CD8-positive, alpha-beta memory T cell (primary cell): ENCODE data around the gene POLDIP2. TPM values are rescaled to one million over a fixed set of nuclear protein-coding genes. Genes with fewer than 3 reads are reported as not detected.
A peak's percentile ranks its signal among the peaks of the same experiment; 100 is the strongest.

Experiments used
- CTCF ChIA-PET: fragments of 350-600 bp; sonication (Branson Sonifier 250); formaldehyde crosslinking; loops from one replicate; lab custom pipeline; 2021; ENCODE audit warnings: antibody characterized with exemption; lab: Charles Lee
- POLR2A ChIA-PET: fragments of 350-600 bp; sonication (Branson Sonifier 250); formaldehyde crosslinking; loops from one replicate; lab custom pipeline; 2021; ENCODE audit warnings: antibody characterized with exemption; lab: Charles Lee
- DNase-seq, 5 donors: peaks; one replicate each; pipeline versions ENCODE4 v3.0.0 to v3.0.0-alpha.2; 2020 to 2022; ENCODE audit warnings: mixed read lengths in 1 of 5
- H3K27ac ChIP-seq: one replicate; pipeline ENCODE4 v1.7.0; 2013; ENCODE audit warnings: low read depth, mild to moderate bottlenecking, low read length, moderate library complexity
- H3K27me3 ChIP-seq: 2 replicates; pipeline ENCODE4 v1.7.0; 2013; ENCODE audit warnings: low read length, mild to moderate bottlenecking; ENCODE audit not compliant: insufficient read depth, poor library complexity, severe bottlenecking
- H3K36me3 ChIP-seq: 2 replicates; pipeline ENCODE4 v1.7.0; 2013; ENCODE audit warnings: mild to moderate bottlenecking, low read length, moderate library complexity; ENCODE audit not compliant: insufficient read depth
- H3K4me1 ChIP-seq: 2 replicates; pipeline ENCODE4 v1.7.0; 2013; ENCODE audit warnings: mild to moderate bottlenecking, low read length, moderate library complexity; ENCODE audit not compliant: insufficient read depth
- H3K4me3 ChIP-seq: 2 replicates; pipeline ENCODE4 v1.7.0; 2013; ENCODE audit warnings: mild to moderate bottlenecking, low read length
- H3K9me3 ChIP-seq: 2 replicates; pipeline ENCODE4 v1.7.0; 2013; ENCODE audit warnings: mild to moderate bottlenecking, low read length
- H3K27ac Mint-ChIP-seq, 8 donors: one replicate each; pipeline ENCODE4 v1.8.0; 2020 to 2021; ENCODE audit warnings: mixed read lengths in 8 of 8, mild to moderate bottlenecking in 6 of 8, inconsistent platforms in 3 of 8, moderate library complexity in 3 of 8
- H3K27me3 Mint-ChIP-seq, 2 donors: one replicate each; pipeline ENCODE4 v1.8.0; 2020 to 2021; ENCODE audit warnings: mixed read lengths in 2 of 2, mild to moderate bottlenecking in 1 of 2, moderate library complexity in 1 of 2
- H3K36me3 Mint-ChIP-seq, 3 donors: one replicate each; pipeline ENCODE4 v1.8.0; 2020 to 2021; ENCODE audit warnings: mixed read lengths in 3 of 3, inconsistent platforms in 1 of 3, mild to moderate bottlenecking in 1 of 3
- H3K4me1 Mint-ChIP-seq, 3 donors: one replicate each; pipeline ENCODE4 v1.8.0; 2020 to 2021; ENCODE audit warnings: mixed read lengths in 3 of 3, inconsistent platforms in 1 of 3, mild to moderate bottlenecking in 1 of 3
- H3K4me3 Mint-ChIP-seq, 7 donors: one replicate each; pipeline ENCODE4 v1.8.0; 2020 to 2021; ENCODE audit warnings: mixed read lengths in 7 of 7, mild to moderate bottlenecking in 6 of 7, moderate library complexity in 4 of 7, inconsistent platforms in 2 of 7
- H3K9me3 Mint-ChIP-seq, 5 donors: one replicate each; pipeline ENCODE4 v1.8.0; 2020 to 2022; ENCODE audit warnings: mixed read lengths in 5 of 5, mild to moderate bottlenecking in 3 of 5, moderate library complexity in 2 of 5, inconsistent platforms in 1 of 5
- polyA plus RNA-seq: library from polyadenylated mRNA; unstranded; fragments of 300-500 nt; fragmentation: Illumina TruSeq; gene quantifications from one replicate; pipeline ENCODE4 v1.2.3, GENCODE V29; 2021
- total RNA-seq, 2 experiments: library from RNA; stranded (reverse); gene quantifications; one replicate each; pipeline ENCODE4 v1.2.3, GENCODE V29; 2021

POLDIP2 gene
- total and polyA plus RNA-seq, 3 experiments from 2014 or later = 81.1 to 135 (median 134) TPM

- Histone ChIP-seq H3K27me3 (no peaks in the 10 kb centered on the region), H3K36me3 (peaks cover 20% of the 10 kb centered on the region), H3K9me3 (no peaks in the 10 kb centered on the region), H3K4me3 (no peak overlapping the region), H3K4me1 (no peaks in the 10 kb centered on the region), H3K27ac (no peak overlapping the region)
- no peaks in the 10 kb centered on the region for H3K27me3 Mint-ChIP-seq
- no peak overlapping the region for H3K4me3 Mint-ChIP-seq
- ChIA-PET POLR2A (no interaction called here), CTCF (interaction anchor here (2.7 kb wide), 1 partner anchor 21 kb away, joined by 7 read pairs; no protein-coding TSS in a partner anchor)
- H3K36me3 Mint-ChIP-seq = peaks cover 3 to 60% (median 7%) of the 10 kb centered on the region in 3 donors
- no peaks in the 10 kb centered on the region for H3K9me3 Mint-ChIP-seq
- H3K4me1 Mint-ChIP-seq = no peaks in the 10 kb centered on the region
- H3K27ac Mint-ChIP-seq = no peak overlapping the region
- no peak for DNase-seq
Measured at GRCh38 chr17:28395968-28396367, 38.6 kb upstream of the POLDIP2 start.

GRCh38 chr17:28395426-28395825, 38.1 kb upstream of the POLDIP2 start:
- H3K27ac ChIP-seq = no peak overlapping the region
- no peak overlapping the region for H3K4me3 ChIP-seq
- Mint-ChIP-seq H3K36me3 (peaks cover 4 to 65% (median 9%) of the 10 kb centered on the region in 3 donors), H3K4me1 (no peaks in the 10 kb centered on the region), H3K9me3 (no peaks in the 10 kb centered on the region), H3K4me3 (no peak overlapping the region), H3K27ac (no peak overlapping the region), H3K27me3 (no peaks in the 10 kb centered on the region)
- peaks cover 26% of the 10 kb centered on the region for H3K36me3 ChIP-seq
- H3K27me3 ChIP-seq = no peaks in the 10 kb centered on the region
- ChIA-PET POLR2A (no interaction called here), CTCF (interaction anchor here (2.7 kb wide), 1 partner anchor 21 kb away, joined by 7 read pairs; no protein-coding TSS in a partner anchor)
- no peak for DNase-seq
- no peaks in the 10 kb centered on the region for H3K9me3 ChIP-seq
- H3K4me1 ChIP-seq = no peaks in the 10 kb centered on the region

GRCh38 chr17:28394337-28395116, 37.2 kb upstream of the POLDIP2 start:
- H3K36me3 ChIP-seq = peaks cover 32% of the 10 kb centered on the region
- Mint-ChIP-seq H3K4me3 (no peak overlapping the region), H3K27me3 (no peaks in the 10 kb centered on the region), H3K4me1 (no peaks in the 10 kb centered on the region), H3K36me3 (peaks cover 8 to 74% (median 13%) of the 10 kb centered on the region in 3 donors), H3K9me3 (no peaks in the 10 kb centered on the region), H3K27ac (peak overlapping the region in 2 of 8 donors; percentile 12 to 49)
- no peak overlapping the region for H3K4me3 ChIP-seq
- ChIA-PET POLR2A (no interaction called here), CTCF (interaction anchor here (2.7 kb wide), 1 partner anchor 22 kb away, joined by 7 read pairs; no protein-coding TSS in a partner anchor)
- H3K4me1 ChIP-seq = no peaks in the 10 kb centered on the region
- no peaks in the 10 kb centered on the region for H3K27me3 ChIP-seq
- H3K27ac ChIP-seq = no peak overlapping the region
- H3K9me3 ChIP-seq = no peaks in the 10 kb centered on the region
- no peak for DNase-seq

DNA sequence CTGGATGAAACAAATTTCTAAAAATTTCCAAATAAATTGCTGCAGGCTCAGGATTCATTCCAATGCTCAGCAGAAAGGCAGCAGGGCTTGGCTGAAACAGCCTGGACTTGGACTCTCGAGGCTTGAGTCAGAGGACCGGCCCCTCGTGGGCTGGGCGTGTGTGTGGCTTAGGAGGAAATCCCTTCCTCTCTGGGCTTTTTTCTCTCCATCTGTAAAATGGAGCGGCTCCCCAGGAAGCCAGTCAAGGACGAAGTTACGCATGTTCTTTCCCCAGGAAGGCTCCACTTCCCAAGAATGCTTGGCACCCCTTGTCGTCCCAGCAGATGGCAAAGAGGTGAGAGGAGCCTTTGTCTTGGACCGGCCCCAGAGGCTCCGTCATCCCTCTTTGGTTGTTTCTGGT, 35.2 kb upstream of the POLDIP2 start:
- Mint-ChIP-seq H3K4me1 (peaks cover 2 to 4% (median 4%) of the 10 kb centered on the region in 3 donors), H3K36me3 (peaks cover 9 to 83% (median 13%) of the 10 kb centered on the region in 3 donors), H3K27me3 (no peaks in the 10 kb centered on the region), H3K9me3 (no peaks in the 10 kb centered on the region), H3K27ac (no peak overlapping the region), H3K4me3 (no peak overlapping the region)
- H3K4me1 ChIP-seq = no peaks in the 10 kb centered on the region
- H3K27me3 ChIP-seq = no peaks in the 10 kb centered on the region
- CTCF ChIA-PET = interaction anchor here (1.0 kb wide), 1 partner anchor 10 kb away, joined by 5 read pairs; no protein-coding TSS in a partner anchor
- H3K4me3 ChIP-seq = no peak overlapping the region
- H3K36me3 ChIP-seq = peaks cover 32% of the 10 kb centered on the region
- no peak for DNase-seq
- no peak overlapping the region for H3K27ac ChIP-seq
- POLR2A ChIA-PET = no interaction called here
- H3K9me3 ChIP-seq = no peaks in the 10 kb centered on the region

- Histone ChIP-seq H3K27me3 (no peaks in the 10 kb centered on the region), H3K36me3 (peaks cover 32% of the 10 kb centered on the region), H3K27ac (no peak overlapping the region), H3K4me1 (no peaks in the 10 kb centered on the region), H3K9me3 (no peaks in the 10 kb centered on the region), H3K4me3 (no peak overlapping the region)
- H3K4me3 Mint-ChIP-seq = no peak overlapping the region
- POLR2A ChIA-PET = no interaction called here
- peaks cover 2 to 5% (median 5%) of the 10 kb centered on the region in 3 donors for H3K4me1 Mint-ChIP-seq
- CTCF ChIA-PET = interaction anchor here (1.0 kb wide), 1 partner anchor 9 kb away, joined by 5 read pairs; no protein-coding TSS in a partner anchor
- peak overlapping the region in 1 of 8 donors; percentile 58 for H3K27ac Mint-ChIP-seq
- no peaks in the 10 kb centered on the region for H3K27me3 Mint-ChIP-seq
- no peaks in the 10 kb centered on the region for H3K9me3 Mint-ChIP-seq
- peaks cover 6 to 83% (median 13%) of the 10 kb centered on the region in 3 donors for H3K36me3 Mint-ChIP-seq
- DNase-seq = no peak
Measured at GRCh38 chr17:28391401-28391800, 34.1 kb upstream of the POLDIP2 start.

DNA sequence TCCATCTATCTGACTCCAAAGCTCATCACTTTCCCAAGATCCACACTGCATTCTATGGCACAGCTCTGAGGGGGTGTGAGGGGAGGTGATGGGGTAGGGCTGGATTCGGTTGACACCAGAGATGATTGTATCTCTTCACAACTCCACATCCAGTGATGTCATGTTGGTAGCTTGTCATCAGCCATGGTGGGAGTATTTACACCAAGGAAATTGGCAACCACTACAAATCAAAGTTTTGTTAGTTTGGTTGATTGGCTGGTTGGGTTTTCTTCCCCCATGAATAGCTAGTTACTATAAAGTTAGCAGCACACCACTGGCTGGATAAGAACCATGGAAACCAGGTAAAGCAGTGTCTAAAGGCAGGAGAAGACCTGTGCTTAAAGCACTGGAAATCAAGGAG, 33.7 kb upstream of the POLDIP2 start:
- Mint-ChIP-seq H3K4me3 (no peak overlapping the region), H3K4me1 (peaks cover 2 to 9% (median 5%) of the 10 kb centered on the region in 3 donors), H3K36me3 (peaks cover 6 to 82% (median 13%) of the 10 kb centered on the region in 3 donors), H3K9me3 (no peaks in the 10 kb centered on the region), H3K27ac (peak overlapping the region in 1 of 8 donors; percentile 58), H3K27me3 (no peaks in the 10 kb centered on the region)
- H3K4me1 ChIP-seq = peaks cover 2% of the 10 kb centered on the region
- no peak for DNase-seq
- H3K36me3 ChIP-seq = peaks cover 32% of the 10 kb centered on the region
- POLR2A ChIA-PET = no interaction called here
- no peak overlapping the region for H3K27ac ChIP-seq
- H3K9me3 ChIP-seq = no peaks in the 10 kb centered on the region
- CTCF ChIA-PET = no interaction called here
- no peak overlapping the region for H3K4me3 ChIP-seq
- H3K27me3 ChIP-seq = no peaks in the 10 kb centered on the region

DNA sequence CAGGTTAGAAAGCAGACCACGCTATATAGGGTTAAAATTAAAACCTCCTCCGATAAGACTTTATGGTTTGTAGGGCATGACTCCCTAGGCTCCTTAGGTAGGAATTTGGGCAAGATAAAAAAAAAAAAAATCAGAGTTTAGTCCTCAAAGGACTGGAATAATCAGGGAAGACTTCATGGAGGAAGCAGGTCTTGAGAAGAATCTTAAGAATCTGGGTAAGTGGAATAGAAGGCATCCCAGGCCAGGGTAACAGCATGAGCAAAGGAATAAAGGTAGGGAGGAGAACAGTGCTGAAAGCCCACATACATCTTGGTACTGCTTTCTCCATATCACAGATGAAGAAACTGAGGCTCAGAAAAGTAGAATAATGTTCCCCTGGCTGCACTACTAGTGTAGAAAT, 33.2 kb upstream of the POLDIP2 start:
- Histone ChIP-seq H3K27me3 (no peaks in the 10 kb centered on the region), H3K9me3 (no peaks in the 10 kb centered on the region), H3K36me3 (peaks cover 32% of the 10 kb centered on the region), H3K4me3 (no peak overlapping the region), H3K27ac (no peak overlapping the region), H3K4me1 (peaks cover 6% of the 10 kb centered on the region)
- Mint-ChIP-seq H3K4me1 (peaks cover 4 to 13% (median 10%) of the 10 kb centered on the region in 3 donors), H3K4me3 (no peak overlapping the region), H3K9me3 (no peaks in the 10 kb centered on the region), H3K27ac (peak overlapping the region in 1 of 8 donors; percentile 66), H3K36me3 (peaks cover 6 to 78% (median 13%) of the 10 kb centered on the region in 3 donors), H3K27me3 (no peaks in the 10 kb centered on the region)
- POLR2A ChIA-PET = no interaction called here
- CTCF ChIA-PET = no interaction called here
- no peak for DNase-seq

DNA sequence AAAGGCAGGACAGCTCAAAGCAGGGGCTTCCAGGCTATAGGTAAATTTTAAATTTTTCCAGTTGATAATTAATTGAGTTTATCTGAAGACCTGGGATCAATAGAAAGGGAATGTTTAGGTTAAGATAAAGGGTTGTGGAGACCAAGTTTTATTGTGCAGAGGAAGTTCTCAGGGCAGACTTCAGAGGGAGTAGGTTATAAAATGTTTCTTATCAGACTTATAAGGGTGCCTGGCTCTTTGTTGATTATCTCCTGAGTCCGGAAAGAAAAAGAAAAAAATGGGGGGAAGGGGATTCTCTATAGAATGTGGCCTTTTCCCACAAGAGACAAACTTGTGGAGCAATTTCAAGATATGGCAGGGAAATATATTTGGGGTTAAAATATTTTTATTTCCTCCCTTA, 32.8 kb upstream of the POLDIP2 start:
- Mint-ChIP-seq H3K9me3 (no peaks in the 10 kb centered on the region), H3K27ac (no peak overlapping the region), H3K4me1 (peaks cover 8 to 17% (median 13%) of the 10 kb centered on the region in 3 donors), H3K4me3 (no peak overlapping the region), H3K36me3 (peaks cover 6 to 75% (median 13%) of the 10 kb centered on the region in 3 donors), H3K27me3 (no peaks in the 10 kb centered on the region)
- Histone ChIP-seq H3K9me3 (no peaks in the 10 kb centered on the region), H3K36me3 (peaks cover 32% of the 10 kb centered on the region), H3K4me1 (peaks cover 10% of the 10 kb centered on the region), H3K27me3 (no peaks in the 10 kb centered on the region), H3K4me3 (no peak overlapping the region), H3K27ac (no peak overlapping the region)
- ChIA-PET POLR2A (no interaction called here), CTCF (no interaction called here)
- no peak for DNase-seq
